HepG2 (cell line): ENCODE results near the gene MRPL14. TPM values are rescaled to one million over a fixed set of nuclear protein-coding genes. Genes with fewer than 3 reads are reported as not detected.

Experiments used
- ATAC-seq: fragments of 200-7000 bp; cut with Tn5 transposase; 3 replicates; pipeline ENCODE4 v1.9.1; 2020; ENCODE audit warnings: mild to moderate bottlenecking, moderate library complexity
- BruUV-seq: library from RNA; stranded (reverse); fragments of 400-500 nt; replicated peaks from 2 replicates; lab custom pipeline; 2021; lab: Mats Ljungman, UMichigan
- CTCF ChIA-PET: fragments of 300-600 bp; formaldehyde crosslinking; extraction: SDS; loops from one replicate; lab custom pipeline; 2021; ENCODE audit warnings: low total read pairs, inconsistent platforms, low intra/inter-chr PET ratio; lab: Yijun Ruan, JAX
- POLR2A ChIA-PET: fragments of 350-600 bp; sonication (Branson Sonifier 250); formaldehyde crosslinking; loops from one replicate; lab custom pipeline; 2020; ENCODE audit warnings: antibody characterized with exemption, inconsistent platforms; lab: Yijun Ruan, JAX
- DNase-seq: peaks from one replicate; pipeline ENCODE4 v3.0.0-alpha.2; 2015; ENCODE audit warnings: low spot score
- FAIRE-seq: peaks from 3 replicates; lab custom pipeline; 2011; peaks lifted over from hg19 to GRCh38; lab: Jason Lieb, UNC
- H2AFZ ChIP-seq: one replicate; pipeline ENCODE4 v1.6.1; 2011; ENCODE audit warnings: low read length, inconsistent platforms
- H3K27ac ChIP-seq: fragments of 300-600 bp; 3 replicates; pipeline ENCODE4 v1.8.0; 2011; ENCODE audit warnings: mixed run types, mild to moderate bottlenecking, mixed read lengths, low read length, inconsistent platforms; ENCODE audit not compliant: insufficient read depth; ENCODE audit errors: extremely low read length
- H3K27me3 ChIP-seq, 2 experiments: fragments of 200-600 bp in 1 of 2; 2 replicates in 1 of 2; 3 replicates in 1 of 2; pipeline versions ENCODE4 v1.6.0 to v1.8.0; 2011; ENCODE audit warnings: low read length in 2 of 2, mild to moderate bottlenecking in 2 of 2, moderate library complexity in 2 of 2, inconsistent platforms in 1 of 2; ENCODE audit not compliant: insufficient read depth in 2 of 2, control insufficient read depth in 1 of 2
- H3K36me3 ChIP-seq, 2 experiments: fragments of 200-600 bp in 1 of 2; replicated peaks in 1 of 2; 2 replicates in 1 of 2; 3 replicates in 1 of 2; pipeline versions ENCODE4 v1.5.1 to v1.8.0; 2011; ENCODE audit warnings: low read length in 2 of 2, inconsistent platforms in 1 of 2; ENCODE audit not compliant: insufficient read depth in 2 of 2, control insufficient read depth in 1 of 2
- H3K4me1 ChIP-seq: 2 replicates; pipeline ENCODE4 v1.5.1; 2012; ENCODE audit warnings: low read length, inconsistent platforms; ENCODE audit not compliant: insufficient read depth
- H3K4me2 ChIP-seq: 2 replicates; pipeline ENCODE4 v1.6.0; 2011; ENCODE audit warnings: low read depth, low read length, inconsistent platforms
- H3K4me3 ChIP-seq, 3 experiments: fragments of 200-600 bp in 1 of 3; sonication (generic), shearing (Covaris generic) in 1 of 3; replicated peaks in 1 of 3; 2 replicates each; pipeline ENCODE4 v1.5.1; 2011 to 2016; ENCODE audit warnings: low read length in 3 of 3, inconsistent platforms in 2 of 3, low read depth in 2 of 3, mild to moderate bottlenecking in 2 of 3, control low read depth in 1 of 3, mixed read lengths in 1 of 3; ENCODE audit not compliant: insufficient read depth in 1 of 3
- H3K79me2 ChIP-seq: one replicate; pipeline ENCODE4 v1.6.1; 2011; ENCODE audit warnings: low read length, inconsistent platforms; ENCODE audit not compliant: insufficient read depth
- H3K9ac ChIP-seq: 2 replicates; pipeline ENCODE4 v1.6.0; 2011; ENCODE audit warnings: mild to moderate bottlenecking, low read depth, low read length, inconsistent platforms; ENCODE audit not compliant: insufficient read depth
- H3K9me3 ChIP-seq: 2 replicates; pipeline ENCODE4 v1.5.1; 2012; ENCODE audit warnings: mild to moderate bottlenecking, low read length
- H4K20me1 ChIP-seq: 2 replicates; pipeline ENCODE4 v1.6.0; 2011; ENCODE audit warnings: inconsistent platforms, mild to moderate bottlenecking, low read length, moderate library complexity; ENCODE audit not compliant: insufficient read depth
- CEBPZ ChIP-seq: IDR thresholded peaks from 2 replicates; pipeline ENCODE4 v1.6.1; 2012; ENCODE audit warnings: low read length, improper control_type of control experiment
- MEIS1 ChIP-seq: sonication (generic); formaldehyde crosslinking; IDR thresholded peaks from 2 replicates; pipeline ENCODE4 v1.9.0; 2021; ENCODE audit warnings: mild to moderate bottlenecking, missing genetic modification reagents, moderate library complexity, borderline replicate concordance
- POLR2A ChIP-seq, 2 experiments: IDR thresholded peaks; 2 replicates each; pipeline ENCODE4 v1.6.1; 2011; ENCODE audit warnings: low read depth in 2 of 2, low read length in 2 of 2, mild to moderate bottlenecking in 1 of 2, moderate library complexity in 1 of 2; ENCODE audit not compliant: insufficient read depth in 1 of 2
- ZNF234 ChIP-seq: sonication (generic); formaldehyde crosslinking; conservative IDR thresholded peaks from 2 replicates; pipeline ENCODE4 v1.5.1; 2020; ENCODE audit warnings: mild to moderate bottlenecking, missing genetic modification reagents
- ZNF766 ChIP-seq: sonication (generic); formaldehyde crosslinking; IDR thresholded peaks from 2 replicates; pipeline ENCODE4 v1.5.0; 2020; ENCODE audit warnings: missing genetic modification reagents, borderline replicate concordance
- WGBS: methylation state at CpG from one replicate; pipeline ENCODE4 v1.1.6; 2017; ENCODE audit warnings: low lambda C conversion rate; 5-methylcytosine and 5-hydroxymethylcytosine counted together
- in situ Hi-C: cut with HindIII; loops from 2 replicates; pipeline ENCODE4 v1.10.0; 2017; ENCODE audit warnings: low pct_unique_long_range_greater_than_20kb; ENCODE audit not compliant: extremely low pct_ligation_motif_present
- intact Hi-C: fragments of 100-400 bp; cut with micrococcal nuclease; formaldehyde crosslinking; loops from one replicate; pipeline ENCODE4 v1.10.0; 2022; ENCODE audit not compliant: unreplicated experiment
- polyA plus RNA-seq, 8 experiments: library from polyadenylated mRNA; depleted of rRNA in 3 of 8; stranded (reverse) in 7 of 8; unstranded in 1 of 8; fragments of >200 nt; fragmentation: Illumina TruSeq in 4 of 8; extraction: Trizol in 4 of 8; gene quantifications; 2 replicates each; pipeline versions ENCODE4 v1.2.1 to v1.2.3, GENCODE V29; 2011 to 2016; ENCODE audit warnings: low read depth in 4 of 8, missing spikeins in 1 of 8, mixed read lengths in 1 of 8; ENCODE audit not compliant: insufficient read depth in 1 of 8
- total RNA-seq, 5 experiments: library from RNA; depleted of rRNA; stranded (reverse); fragments of >200 nt; fragmentation: Illumina TruSeq; extraction: Trizol; gene quantifications; 2 replicates each; pipeline ENCODE4 v1.2.3, GENCODE V29; 2016; ENCODE audit warnings: low read depth in 1 of 5

Gene MRPL14
- total and polyA plus RNA-seq, 2 of the 13 experiments (the other 11 are each of a cell fraction or from before 2014, with no cell fraction given): 157 to 178 TPM

GRCh38 chr6:44102527-44102926 is 24.7 kb downstream of the MRPL14 start:
- TF ChIP-seq POLR2A (IDR thresholded peaks at IDR 0.05; ENCODE audit: insufficient read depth in 1 of 2, low read depth in 2 of 2, low read length in 2 of 2) (peak in 1 of 2 experiments; percentile 33; a peak in 1 of 4 replicates), MEIS1 (CRISPR knock-in tag) (no peak), CEBPZ (no peak), ZNF766 (CRISPR knock-in tag) (no peak), ZNF234 (CRISPR knock-in tag) (no peak)
- FAIRE-seq: no peak
- WGBS: 94% methylated on average over 2 of the region's 2 CpGs

More at GRCh38 chr6:44102527-44102926, 24.7 kb downstream of the MRPL14 start:
- H3K4me1 ChIP-seq: peaks cover 56% of the 10 kb centered on the region
- no peak overlapping the region for H3K4me3 ChIP-seq
- H2AFZ ChIP-seq: no peak overlapping the region
- no peak for ATAC-seq
- DNase-seq: no peak
- BruUV-seq: no TSS peak
- peaks cover 20 to 34% of the 10 kb centered on the region in 2 experiments for H3K36me3 ChIP-seq
- no peaks in the 10 kb centered on the region for H4K20me1 ChIP-seq
- no peak overlapping the region for H3K9ac ChIP-seq
- no peaks in the 10 kb centered on the region for H3K27me3 ChIP-seq
- no peak overlapping the region for H3K4me2 ChIP-seq
- in situ Hi-C loops (loop anchor here (5.0 kb wide), 2 partner anchors 50 to 135 kb away; no protein-coding TSS in a partner anchor), intact Hi-C loops (loop anchor here (5.0 kb wide), 1 partner anchor 40 kb away; no protein-coding TSS in a partner anchor)
- peaks cover 5% of the 10 kb centered on the region for H3K79me2 ChIP-seq
- POLR2A ChIA-PET: interaction anchor here (0.7 to 4.9 kb wide), 3 partner anchors 9 to 54 kb away, joined by 3 to 27 read pairs (median 3); no protein-coding TSS in a partner anchor
- CTCF ChIA-PET: no interaction called here
- H3K27ac ChIP-seq: no peak overlapping the region
- no peaks in the 10 kb centered on the region for H3K9me3 ChIP-seq
